Breast epithelium (tissue), 4 donors: ENCODE measurements around the gene WDR53. TPM values are rescaled to one million over a fixed set of nuclear protein-coding genes. Genes with fewer than 3 reads are reported as not detected.
"Not testable (repeated sequence)": the region's sequence is repeated elsewhere in the genome, so short reads cannot be mapped to it uniquely, and the experiment has no call there.

Experiments
- DNase-seq, 2 donors: peaks; one replicate each; pipeline ENCODE4 v3.0.0-alpha.2; 2019; ENCODE audit warnings: low spot score in 2 of 2
- H3K27ac ChIP-seq, 2 donors: fragments of 200-600 bp; sonication (generic) in 1 of 2; one replicate each; pipeline ENCODE4 v1.5.1; 2016 to 2019; ENCODE audit warnings: mild to moderate bottlenecking in 1 of 2
- H3K27me3 ChIP-seq, 2 donors: fragments of 200-600 bp; sonication (generic) in 1 of 2; one replicate each; pipeline versions ENCODE4 v1.5.1 to v1.6.0; 2017 to 2019; ENCODE audit warnings: control low read depth in 1 of 2, mild to moderate bottlenecking in 1 of 2
- H3K36me3 ChIP-seq: fragments of 200-600 bp; one replicate; pipeline ENCODE4 v1.5.1; 2019
- H3K4me1 ChIP-seq, 2 donors: fragments of 200-600 bp; sonication (generic); one replicate each; pipeline ENCODE4 v1.5.1; 2016 to 2019; ENCODE audit warnings: control low read depth in 1 of 2
- H3K4me3 ChIP-seq, 3 donors: fragments of 200-600 bp; sonication (generic); 1 replicate in 2 of 3; 2 replicates in 1 of 3; pipeline ENCODE4 v1.5.1; 2016 to 2019; ENCODE audit warnings: mild to moderate bottlenecking in 3 of 3, moderate library complexity in 2 of 3
- H3K9me3 ChIP-seq, 2 donors: fragments of 200-600 bp; sonication (generic) in 1 of 2; one replicate each; pipeline ENCODE4 v1.5.1; 2016 to 2019; ENCODE audit warnings: control low read depth in 1 of 2
- CTCF ChIP-seq, 3 donors: fragments of 450-650 bp; IDR thresholded peaks; one replicate each; pipeline ENCODE4 v1.5.1; 2016 to 2017; ENCODE audit warnings: antibody characterized with exemption in 3 of 3, mild to moderate bottlenecking in 3 of 3, moderate library complexity in 3 of 3
- POLR2A ChIP-seq: fragments of 450-650 bp; IDR thresholded peaks from one replicate; pipeline ENCODE4 v1.6.1; 2016; ENCODE audit warnings: antibody characterized with exemption, mild to moderate bottlenecking, moderate library complexity
- POLR2AphosphoS5 ChIP-seq, 3 donors: sonication (generic); formaldehyde crosslinking; IDR thresholded peaks; one replicate each; pipeline ENCODE4 v1.6.1; 2017; ENCODE audit warnings: antibody characterized with exemption in 3 of 3
- intact Hi-C: fragments of 100-400 bp; cut with DNase I; formaldehyde crosslinking; loops from one replicate; pipeline ENCODE4 v1.15.1; 2023; ENCODE audit warnings: low total_unique reads
- total RNA-seq, 3 donors: library from RNA; depleted of rRNA; stranded (reverse); fragments of >200 nt; gene quantifications; one replicate each; pipeline ENCODE4 v1.1.0, GENCODE V29; 2016

WDR53 gene
- total RNA-seq, 3 donors from 2014 or later, result 4.9 to 8.2 (median 6.1) TPM

- no peaks in the 10 kb centered on the region for H3K27me3 ChIP-seq
- no peak for TF ChIP-seq POLR2AphosphoS5 (IDR thresholded peaks at IDR 0.05)
- TF ChIP-seq CTCF (IDR thresholded peaks at IDR 0.05), result no peak
- TF ChIP-seq POLR2A, result no peak
- no peak for DNase-seq
- peaks cover 21 to 23% of the 10 kb centered on the region in 2 donors for H3K9me3 ChIP-seq
- H3K4me1 ChIP-seq, result no peaks in the 10 kb centered on the region
- H3K36me3 ChIP-seq, result no peaks in the 10 kb centered on the region
- no peak overlapping the region for H3K4me3 ChIP-seq
- no peak overlapping the region for H3K27ac ChIP-seq
- intact Hi-C loops, result no loop called here
Measured at GRCh38 chr3:196514350-196514716, 54.0 kb downstream of the WDR53 start.

- no peak for TF ChIP-seq POLR2A
- TF ChIP-seq CTCF (IDR thresholded peaks at IDR 0.05), result no peak
- TF ChIP-seq POLR2AphosphoS5 (IDR thresholded peaks at IDR 0.05), result no peak
- intact Hi-C loops, result no loop called here
- no peak overlapping the region for H3K27ac ChIP-seq
- no peak for DNase-seq
- no peak overlapping the region for H3K4me3 ChIP-seq
- H3K4me1 ChIP-seq, result no peaks in the 10 kb centered on the region
- peaks cover 16 to 18% of the 10 kb centered on the region in 2 donors for H3K9me3 ChIP-seq
- no peaks in the 10 kb centered on the region for H3K36me3 ChIP-seq
- H3K27me3 ChIP-seq, result no peaks in the 10 kb centered on the region
Measured at GRCh38 chr3:196513697-196514349, 54.5 kb downstream of the WDR53 start.

- DNase-seq, H3K27me3 ChIP-seq, H3K27ac ChIP-seq, H3K4me3 ChIP-seq, H3K36me3 ChIP-seq, H3K9me3 ChIP-seq, H3K4me1 ChIP-seq, intact Hi-C loops: not testable (repeated sequence)
Measured at GRCh38 chr3:196511646-196512425, 56.5 kb downstream of the WDR53 start.

- intact Hi-C loops, H3K27ac ChIP-seq, H3K9me3 ChIP-seq, H3K27me3 ChIP-seq, DNase-seq, H3K36me3 ChIP-seq, H3K4me1 ChIP-seq, H3K4me3 ChIP-seq: not testable (repeated sequence)
Measured at GRCh38 chr3:196511108-196511507, 57.2 kb downstream of the WDR53 start.

- Histone ChIP-seq H3K4me3 (no peak overlapping the region), H3K27ac (no peak overlapping the region), H3K36me3 (no peaks in the 10 kb centered on the region), H3K4me1 (no peaks in the 10 kb centered on the region), H3K27me3 (no peaks in the 10 kb centered on the region), H3K9me3 (peaks cover 5 to 11% of the 10 kb centered on the region in 2 donors)
- intact Hi-C loops, result no loop called here
- DNase-seq, result no peak
- TF ChIP-seq POLR2AphosphoS5 (IDR thresholded peaks at IDR 0.05) (no peak), CTCF (IDR thresholded peaks at IDR 0.05) (no peak), POLR2A (no peak)
Measured at GRCh38 chr3:196506687-196507086, 61.7 kb downstream of the WDR53 start.

GRCh38 chr3:196504556-196504955 is 63.8 kb downstream of the WDR53 start:
- intact Hi-C loops, result no loop called here
- Histone ChIP-seq H3K27me3 (no peaks in the 10 kb centered on the region), H3K9me3 (peaks cover 5 to 11% of the 10 kb centered on the region in 2 donors), H3K4me3 (no peak overlapping the region), H3K4me1 (no peaks in the 10 kb centered on the region), H3K36me3 (no peaks in the 10 kb centered on the region), H3K27ac (peak overlapping the region; percentile 92 to 96)
- TF ChIP-seq POLR2AphosphoS5 (IDR thresholded peaks at IDR 0.05), result no peak
- TF ChIP-seq POLR2A, result no peak
- TF ChIP-seq CTCF (IDR thresholded peaks at IDR 0.05), result no peak
- no peak for DNase-seq
